ENCODE measurements around the gene TRPM3.

TRPM3 gene

GRCh38 chr9:70625078-70625477 is 496.3 kb downstream of the TRPM3 start:
- TF ChIP-seq CTCF (IDR thresholded peaks at IDR 0.05) = no peak

- TF ChIP-seq CTCF (IDR thresholded peaks at IDR 0.05) = no peak
Measured at GRCh38 chr9:70618784-70619183, 502.6 kb downstream of the TRPM3 start.

GRCh38 chr9:70617033-70617828 is 504.2 kb downstream of the TRPM3 start:
- TF ChIP-seq CTCF (IDR thresholded peaks at IDR 0.05) = no peak

- TF ChIP-seq CTCF (IDR thresholded peaks at IDR 0.05) = no peak
Measured at GRCh38 chr9:70616228-70616990, 505.0 kb downstream of the TRPM3 start.

GRCh38 chr9:70615464-70616138 is 505.8 kb downstream of the TRPM3 start:
- TF ChIP-seq CTCF (IDR thresholded peaks at IDR 0.05) = no peak

- TF ChIP-seq CTCF (IDR thresholded peaks at IDR 0.05) = no peak
Measured at GRCh38 chr9:70614786-70615463, 506.5 kb downstream of the TRPM3 start.

Data from LNCAP (cell line).